ENCODE data around the gene CCDC177. TPM values are rescaled to one million over a fixed set of nuclear protein-coding genes. Genes with fewer than 3 reads are reported as not detected.

The CCDC177 gene
- total RNA-seq, 1 donor from 2014 or later: not detected

GRCh38 chr14:69569859-69570258, 4.8 kb downstream of the CCDC177 start:
- DNase-seq (ENCODE audit: low read depth, low spot score): no peak

GRCh38 chr14:69567563-69567962, 7.1 kb downstream of the CCDC177 start:
- DNase-seq (ENCODE audit: low read depth, low spot score): no peak

GRCh38 chr14:69561893-69562292, 12.8 kb downstream of the CCDC177 start:
- no peak for DNase-seq (ENCODE audit: low read depth, low spot score)

DNA sequence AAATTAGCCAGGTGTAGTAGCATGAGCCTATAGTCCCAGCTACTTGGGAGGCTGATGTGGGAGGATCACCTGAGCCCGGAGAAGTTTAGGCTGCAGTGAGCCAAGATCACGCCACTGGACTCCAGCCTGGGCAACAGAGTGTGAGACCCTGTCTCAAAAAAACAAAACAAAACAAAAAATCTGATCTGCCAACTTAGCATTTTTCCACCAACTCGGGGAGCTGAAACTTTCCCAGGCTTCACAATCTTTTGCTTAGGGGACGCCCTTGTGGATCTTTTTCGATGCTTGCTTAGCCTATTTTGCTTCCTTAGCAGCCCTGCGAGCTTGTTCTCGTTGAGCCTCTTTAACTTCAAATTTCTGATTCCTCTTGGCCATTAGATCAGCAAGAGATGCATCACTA, 13.8 kb downstream of the CCDC177 start:
- DNase-seq (ENCODE audit: low read depth, low spot score): no peak

- DNase-seq (ENCODE audit: low read depth, low spot score): no peak
Observed at GRCh38 chr14:69559581-69560011, 15.1 kb downstream of the CCDC177 start.

- DNase-seq (ENCODE audit: low read depth, low spot score): no peak
Observed at GRCh38 chr14:69558774-69559173, 15.9 kb downstream of the CCDC177 start.

DNA sequence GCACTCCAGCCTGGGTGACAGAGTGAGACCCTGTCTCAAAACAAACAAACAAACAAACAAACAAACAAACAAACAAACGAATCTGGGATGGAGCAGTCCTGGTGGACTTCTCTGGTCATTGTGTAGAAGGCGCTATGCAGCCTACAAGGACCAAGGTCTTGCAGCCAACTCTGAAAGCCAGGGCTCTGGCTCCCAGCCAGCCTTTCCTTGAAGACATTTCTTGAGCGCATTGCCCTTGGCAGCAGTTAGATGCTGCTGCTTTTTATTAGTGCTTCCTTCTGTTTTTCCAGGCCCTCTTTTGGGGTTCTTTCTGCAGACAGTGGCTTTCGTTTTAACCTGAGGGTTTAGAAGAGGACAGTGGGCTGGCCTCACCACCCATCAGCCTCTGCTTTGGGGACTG, 20.2 kb downstream of the CCDC177 start:
- no peak for DNase-seq (ENCODE audit: low read depth, low spot score)

GRCh38 chr14:69553252-69553651, 21.4 kb downstream of the CCDC177 start:
- no peak for DNase-seq (ENCODE audit: low read depth, low spot score)

GRCh38 chr14:69551511-69551910, 23.2 kb downstream of the CCDC177 start:
- no peak for DNase-seq (ENCODE audit: low read depth, low spot score)

DNA sequence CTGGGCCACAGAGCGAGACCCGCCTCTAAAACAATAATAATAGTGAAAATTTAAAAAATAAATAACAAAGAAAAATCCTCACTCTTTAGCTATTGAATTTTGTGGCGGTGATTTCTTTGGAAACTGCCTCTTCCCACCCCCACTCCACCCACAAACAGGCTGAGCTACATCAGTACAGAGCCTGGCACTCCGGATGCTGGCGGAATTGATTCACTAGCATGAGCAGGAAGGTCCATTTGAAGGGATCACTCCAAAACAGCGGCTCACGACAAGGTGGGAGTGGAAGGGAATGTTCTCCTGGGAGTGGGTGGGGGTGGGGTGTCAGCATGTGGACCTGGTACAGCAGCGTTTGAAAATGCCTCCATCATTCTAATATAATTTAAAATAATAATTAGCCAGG, 26.1 kb downstream of the CCDC177 start:
- DNase-seq (ENCODE audit: low read depth, low spot score): no peak

DNA sequence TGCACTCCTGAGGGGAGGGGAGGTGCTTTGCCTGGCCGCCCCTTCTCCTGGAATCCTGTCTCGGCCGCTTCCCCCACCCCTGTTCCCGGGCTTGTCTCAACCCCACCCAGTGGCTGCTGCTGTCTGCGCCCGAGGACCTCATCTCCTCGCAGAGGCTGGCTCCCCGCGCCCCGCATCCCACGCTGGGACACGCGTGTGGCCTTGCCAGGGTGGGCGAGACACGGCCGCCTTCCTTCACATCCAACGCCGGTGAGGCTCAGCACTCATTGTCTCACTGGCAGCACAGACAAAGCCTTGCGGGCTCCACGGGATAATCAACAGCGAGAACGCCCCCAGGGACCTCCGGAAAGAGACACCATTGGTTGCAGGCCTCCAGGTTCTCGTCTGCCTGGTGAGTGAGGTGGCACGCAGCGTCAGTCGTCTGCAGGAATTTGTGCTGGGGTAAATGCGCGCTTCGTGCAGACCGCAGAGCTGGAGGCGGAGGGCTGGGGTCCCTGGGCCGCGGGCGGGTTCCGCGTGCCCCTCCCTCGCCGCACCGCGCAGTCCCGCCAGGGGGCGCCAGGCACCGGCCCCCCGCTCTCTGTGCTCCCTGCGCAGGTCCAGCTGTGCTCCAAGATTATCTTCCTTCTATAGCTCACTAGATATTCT, 26.8 kb downstream of the CCDC177 start:
- no peak for DNase-seq (ENCODE audit: low read depth, low spot score)

DNA sequence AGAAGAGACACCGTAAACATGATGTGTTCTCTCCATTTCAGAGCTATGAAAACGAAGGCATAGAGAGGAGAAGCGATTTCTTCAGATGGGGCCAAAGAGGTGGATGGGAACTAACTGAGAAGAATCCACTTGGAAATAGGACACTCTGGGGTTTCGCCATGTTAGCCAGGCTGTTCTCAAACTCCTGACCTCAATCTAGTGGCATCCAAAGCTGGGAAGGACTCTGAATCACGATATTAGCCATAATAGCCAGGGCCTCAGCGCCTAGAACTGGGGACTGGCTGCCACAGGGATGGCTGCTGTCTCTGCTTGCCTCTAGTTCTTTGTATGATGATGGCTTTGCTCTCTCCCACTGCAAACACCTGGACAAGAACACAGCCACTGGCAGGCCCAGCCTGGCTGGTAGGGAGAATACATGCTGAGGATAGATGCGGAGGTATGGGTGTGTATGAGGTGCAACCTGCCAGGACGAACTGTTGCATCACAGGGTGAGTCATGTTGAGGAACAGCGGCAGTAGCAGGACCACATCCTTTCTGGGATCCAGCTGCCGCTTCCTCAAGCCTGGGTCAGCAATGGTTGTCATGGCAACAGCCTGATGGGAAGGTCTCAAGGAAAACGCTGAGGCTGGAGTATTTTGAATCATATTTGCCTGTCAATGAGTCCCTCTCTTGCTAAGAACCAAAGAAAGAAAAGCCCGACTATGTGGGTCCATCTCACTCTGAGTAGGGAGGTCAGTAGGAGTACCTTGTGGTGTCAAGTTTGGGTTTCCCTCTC, 31.1 kb downstream of the CCDC177 start:
- peak; percentile 7 for DNase-seq (ENCODE audit: low read depth, low spot score)

DNA sequence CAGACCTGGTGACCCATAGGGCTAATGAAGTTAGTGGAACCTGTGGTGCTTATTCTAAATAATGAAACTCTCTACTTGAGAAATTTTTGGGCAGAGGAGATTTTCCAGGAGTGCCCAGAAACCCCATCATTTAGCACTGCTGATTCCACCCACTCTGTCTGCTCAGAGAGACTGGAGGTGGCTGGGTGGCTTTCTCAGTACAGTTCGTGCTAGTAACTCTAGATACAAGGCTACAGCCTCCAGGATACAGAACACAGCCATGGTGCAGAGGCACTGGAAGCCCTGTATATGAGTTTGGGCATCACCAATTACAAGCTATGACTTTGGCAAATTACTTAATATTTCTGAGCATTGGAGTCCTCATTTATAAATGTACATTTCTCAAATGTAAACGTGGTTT, 32.4 kb downstream of the CCDC177 start:
- DNase-seq (ENCODE audit: low read depth, low spot score): no peak

DNA sequence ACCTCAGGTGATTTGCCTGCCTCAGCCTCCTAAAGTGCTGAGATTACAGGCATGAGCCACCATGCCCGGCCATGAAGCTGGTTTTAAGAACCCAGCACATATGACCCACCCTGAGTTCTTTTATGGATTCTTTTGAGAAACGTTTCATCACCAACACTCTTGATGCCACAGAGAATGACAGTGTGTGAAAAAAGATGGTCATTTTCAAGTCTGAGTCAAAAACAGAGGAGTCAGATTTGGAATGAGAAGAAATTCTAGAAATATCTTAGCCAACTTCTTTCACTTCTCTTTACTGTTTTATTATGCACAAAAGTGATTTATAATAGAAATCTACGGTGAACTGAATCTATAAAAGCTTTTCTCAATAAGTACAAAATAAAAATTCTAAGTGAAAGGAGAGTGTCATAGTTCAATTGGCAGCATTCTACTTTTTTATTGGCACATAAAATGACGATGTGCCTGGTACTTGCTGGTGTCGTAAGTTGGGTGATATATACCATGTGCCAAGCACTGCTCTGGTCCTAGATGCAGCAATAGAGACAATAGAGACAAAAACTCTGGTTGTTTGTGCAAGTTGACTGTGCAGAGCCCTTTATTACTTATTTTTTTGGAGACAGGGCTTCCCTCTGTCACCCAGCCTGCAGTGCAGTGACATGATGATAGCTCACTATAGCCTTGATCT, 33.9 kb downstream of the CCDC177 start:
- no peak for DNase-seq (ENCODE audit: low read depth, low spot score)

- DNase-seq (ENCODE audit: low read depth, low spot score): no peak
Observed at GRCh38 chr14:69539631-69540410, 34.9 kb downstream of the CCDC177 start.

GRCh38 chr14:69538766-69539165, 35.9 kb downstream of the CCDC177 start:
- no peak for DNase-seq (ENCODE audit: low read depth, low spot score)

DNA sequence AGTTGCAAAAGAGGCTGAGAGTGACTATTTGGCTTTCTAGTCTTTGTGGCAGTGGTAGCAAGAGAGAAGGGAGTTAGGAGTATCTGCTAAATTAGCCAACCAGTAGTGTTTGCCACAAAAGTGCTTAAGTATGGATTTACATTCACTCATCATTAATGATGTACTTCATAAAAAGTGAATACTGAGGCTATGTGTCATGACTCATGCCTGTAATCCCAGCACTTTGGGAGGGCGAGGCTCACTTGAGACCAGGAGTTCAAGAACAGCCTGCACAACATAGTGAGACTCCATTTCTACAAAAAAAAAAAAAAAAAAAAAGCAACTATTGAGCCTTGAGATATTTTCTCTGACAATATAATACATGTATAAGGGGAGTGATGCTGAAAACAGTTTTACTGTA, 36.8 kb downstream of the CCDC177 start:
- DNase-seq (ENCODE audit: low read depth, low spot score): no peak

DNA sequence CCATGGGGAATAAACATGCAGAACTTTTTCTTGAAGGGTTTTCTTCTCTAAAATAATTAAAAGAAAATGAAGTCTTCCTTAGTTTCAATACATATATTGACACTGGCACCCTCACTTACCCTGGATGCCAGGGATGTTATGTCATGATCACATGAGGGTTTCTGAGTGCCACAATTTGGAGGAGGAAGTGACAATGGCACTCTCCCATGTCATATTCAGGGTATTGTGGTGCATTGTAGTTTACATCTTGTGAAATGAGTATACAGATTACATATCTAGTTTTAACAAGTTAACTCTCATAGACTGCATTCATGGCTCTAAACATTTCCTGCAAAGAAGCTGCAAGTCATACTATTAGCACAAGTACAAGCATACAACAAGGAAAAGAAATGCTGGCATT, 37.7 kb downstream of the CCDC177 start:
- no peak for DNase-seq (ENCODE audit: low read depth, low spot score)

- no peak for DNase-seq (ENCODE audit: low read depth, low spot score)
Observed at GRCh38 chr14:69535230-69535848, 39.3 kb downstream of the CCDC177 start.

GRCh38 chr14:69532561-69533340, 41.9 kb downstream of the CCDC177 start:
- no peak for DNase-seq (ENCODE audit: low read depth, low spot score)
